GM18520 (cell line): Measurements from ENCODE around the gene TSPAN32.

ENCODE experiments used
- ATAC-seq: cut with Tn5 transposase; IDR thresholded peaks from one replicate; pipeline ENCODE4 v1.9.1; 2021; ENCODE audit not compliant: unreplicated experiment

TSPAN32 gene

GRCh38 chr11:2302896-2303626, 1.2 kb downstream of the TSPAN32 start:
- ATAC-seq, result no peak

- ATAC-seq, result no peak
These were observed 2.1 kb downstream of the TSPAN32 start for GRCh38 chr11:2303627-2304505.

GRCh38 chr11:2304506-2305139, 2.8 kb downstream of the TSPAN32 start:
- no peak for ATAC-seq

GRCh38 chr11:2305140-2305778, 3.4 kb downstream of the TSPAN32 start:
- ATAC-seq, result no peak

- no peak for ATAC-seq
These were observed 4.1 kb downstream of the TSPAN32 start for GRCh38 chr11:2305788-2306451.

GRCh38 chr11:2306452-2306823, 4.6 kb downstream of the TSPAN32 start:
- no peak for ATAC-seq

- ATAC-seq, result no peak
These were observed 5.2 kb downstream of the TSPAN32 start for GRCh38 chr11:2306877-2307500.

- ATAC-seq, result no peak
These were observed 5.9 kb downstream of the TSPAN32 start for GRCh38 chr11:2307501-2308331.

- ATAC-seq, result no peak
These were observed 6.9 kb downstream of the TSPAN32 start for GRCh38 chr11:2308713-2309112.

- no peak for ATAC-seq
These were observed 7.6 kb downstream of the TSPAN32 start for GRCh38 chr11:2309251-2310072.

- no peak for ATAC-seq
These were observed 8.4 kb downstream of the TSPAN32 start for GRCh38 chr11:2310073-2310785.

- ATAC-seq, result no peak
These were observed 9.1 kb downstream of the TSPAN32 start for GRCh38 chr11:2310786-2311352.

- no peak for ATAC-seq
These were observed 9.7 kb downstream of the TSPAN32 start for GRCh38 chr11:2311353-2312133.

GRCh38 chr11:2312232-2313042, 10.6 kb downstream of the TSPAN32 start:
- ATAC-seq, result no peak

- ATAC-seq, result no peak
These were observed 11.5 kb downstream of the TSPAN32 start for GRCh38 chr11:2313051-2313951.
